Smooth muscle cell of bladder (primary cell): Measurements from ENCODE around the gene ST8SIA3. TPM values are rescaled to one million over a fixed set of nuclear protein-coding genes. Genes with fewer than 3 reads are reported as not detected.

Source experiments
- total RNA-seq: library from RNA; depleted of rRNA; stranded (reverse); fragments of >200 nt; gene quantifications from 2 replicates; pipeline ENCODE4 v1.2.3, GENCODE V29; 2014

ST8SIA3 gene, protein sequence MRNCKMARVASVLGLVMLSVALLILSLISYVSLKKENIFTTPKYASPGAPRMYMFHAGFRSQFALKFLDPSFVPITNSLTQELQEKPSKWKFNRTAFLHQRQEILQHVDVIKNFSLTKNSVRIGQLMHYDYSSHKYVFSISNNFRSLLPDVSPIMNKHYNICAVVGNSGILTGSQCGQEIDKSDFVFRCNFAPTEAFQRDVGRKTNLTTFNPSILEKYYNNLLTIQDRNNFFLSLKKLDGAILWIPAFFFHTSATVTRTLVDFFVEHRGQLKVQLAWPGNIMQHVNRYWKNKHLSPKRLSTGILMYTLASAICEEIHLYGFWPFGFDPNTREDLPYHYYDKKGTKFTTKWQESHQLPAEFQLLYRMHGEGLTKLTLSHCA
- not detected in 2 replicates for total RNA-seq

DNA sequence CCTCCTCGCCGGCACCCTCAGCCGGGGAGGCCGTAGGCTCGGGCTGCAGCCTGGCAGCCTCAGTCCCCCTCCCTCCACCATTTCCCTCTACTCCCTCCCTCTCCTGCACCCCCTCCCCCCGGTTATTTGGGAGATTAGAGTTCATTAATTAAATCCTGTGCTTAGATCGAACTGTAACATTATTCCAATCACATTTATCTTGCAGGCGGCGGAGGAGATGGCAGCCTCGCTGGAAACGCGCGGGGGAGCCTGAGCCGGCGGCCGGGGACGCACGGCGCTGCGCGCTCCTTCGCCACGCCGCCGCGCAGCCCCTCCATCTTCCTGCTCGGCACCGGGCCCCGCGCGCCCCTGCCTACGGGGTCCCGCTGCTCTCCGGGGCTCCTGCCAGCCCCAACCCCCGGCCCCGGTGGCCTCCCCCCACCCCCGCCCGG is at the start of gene ST8SIA3:
TSS of gene ST8SIA3 (plus strand) at position 287 of the 431 bp plus-strand sequence. CDS start 290 bp downstream, outside the sequence.

Other genes with a start within 250 kb of the ST8SIA3 start
- not detected in 2 replicates for gene BOD1L2, start 205.5 kb upstream of the ST8SIA3 start, total RNA-seq
- gene ONECUT2, start 82.8 kb downstream of the ST8SIA3 start, total RNA-seq = under 0.01 TPM in 2 replicates
- gene FECH, start 234.1 kb downstream of the ST8SIA3 start, total RNA-seq = 30.9 and 36.2 TPM in 2 replicates